ENCODE measurements around the gene IPO13.
A peak's percentile ranks its signal among the peaks of the same experiment; 100 is the strongest.

The IPO13 gene

GRCh38 chr1:43987159-43987902, 40.6 kb downstream of the IPO13 start:
- no peak for DNase-seq (ENCODE audit: low read depth)

GRCh38 chr1:43990271-43991199, 43.8 kb downstream of the IPO13 start:
- DNase-seq (ENCODE audit: low read depth), result no peak

- DNase-seq (ENCODE audit: low read depth), result no peak
Measured at GRCh38 chr1:43991200-43991475, 44.4 kb downstream of the IPO13 start.

DNA sequence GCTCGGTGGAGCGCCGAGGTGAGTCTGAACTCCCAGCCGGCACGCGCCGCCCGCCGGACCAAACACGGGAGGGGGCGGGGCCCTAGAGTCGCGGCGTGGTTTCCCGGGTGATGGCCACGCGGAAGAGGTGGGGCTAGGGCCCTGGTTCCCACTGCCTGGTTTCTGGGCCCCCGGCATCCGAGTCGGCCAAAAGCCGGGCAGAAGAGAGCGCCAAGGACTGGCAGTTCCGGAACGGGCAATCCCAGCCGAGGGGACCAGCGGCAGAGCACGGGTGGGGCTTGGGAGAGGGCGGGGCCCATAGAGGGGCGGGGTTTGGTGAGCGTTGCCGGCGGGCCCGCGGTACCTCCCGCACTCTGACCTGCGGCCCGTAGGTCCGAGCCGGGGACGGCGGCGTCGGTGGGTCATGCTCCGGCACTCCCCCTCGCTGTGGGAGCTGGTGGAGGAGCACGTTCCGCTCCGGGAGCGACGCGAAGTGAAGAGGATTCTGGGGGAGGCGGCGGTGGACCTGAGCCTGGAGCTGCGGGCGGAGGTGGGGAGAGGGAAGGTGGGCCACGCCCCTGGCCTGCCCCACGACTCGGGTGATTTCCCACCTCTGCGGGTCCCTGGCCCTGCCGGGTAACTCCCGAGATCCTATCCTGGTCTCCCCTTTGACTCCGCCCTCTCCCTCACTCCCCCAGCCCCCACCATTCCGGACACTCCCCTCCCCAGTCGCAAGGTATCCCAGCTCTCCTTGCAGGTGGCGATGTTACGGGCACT, 44.9 kb downstream of the IPO13 start, which contains the start of gene CCDC24:
TSS of gene CCDC24 (plus strand) at position 124 of the 756 bp plus-strand sequence. CDS start at position 404, 280 bp downstream.
- peak; percentile 66 for DNase-seq (ENCODE audit: low read depth)

DNA sequence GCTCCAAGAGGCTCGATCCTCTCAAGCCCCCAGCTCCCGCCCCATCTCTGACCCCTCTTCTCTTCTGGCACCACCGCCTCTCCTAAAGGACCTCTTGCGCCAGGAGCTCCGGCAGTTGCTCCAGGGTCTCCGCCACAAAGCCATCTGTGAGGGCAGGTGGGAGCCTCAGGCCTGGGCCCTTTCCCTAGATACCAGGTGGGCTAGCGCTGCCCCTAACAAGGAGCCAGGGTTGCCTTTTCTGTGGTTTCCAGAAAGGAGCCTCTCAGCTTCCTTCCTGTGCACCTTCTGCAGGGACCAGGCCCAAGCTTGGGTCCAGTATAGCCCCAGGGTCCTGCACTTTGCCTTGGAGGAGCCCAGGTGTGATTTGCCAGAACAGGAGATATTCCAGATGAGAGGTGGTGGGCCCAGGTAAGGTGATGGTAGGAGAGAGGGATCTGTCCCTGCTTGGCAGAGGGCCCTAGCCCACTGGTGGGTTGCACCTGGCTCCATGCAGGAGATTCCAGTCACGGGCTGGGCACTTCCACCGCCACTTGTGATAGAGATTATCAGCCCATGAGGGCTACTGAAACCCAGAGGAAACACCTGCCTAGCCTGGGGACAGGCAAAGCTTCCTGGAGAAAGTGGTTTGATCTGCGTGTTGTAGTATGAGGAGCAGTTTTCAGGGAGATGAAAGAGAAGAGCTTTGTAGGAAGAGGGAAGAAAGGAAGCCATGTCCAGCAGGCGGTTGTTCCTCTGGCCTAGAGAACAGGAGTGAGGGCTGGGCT, 45.7 kb downstream of the IPO13 start:
- DNase-seq (ENCODE audit: low read depth), result no peak

- no peak for DNase-seq (ENCODE audit: low read depth)
Measured at GRCh38 chr1:43993206-43993914, 46.6 kb downstream of the IPO13 start.

DNA sequence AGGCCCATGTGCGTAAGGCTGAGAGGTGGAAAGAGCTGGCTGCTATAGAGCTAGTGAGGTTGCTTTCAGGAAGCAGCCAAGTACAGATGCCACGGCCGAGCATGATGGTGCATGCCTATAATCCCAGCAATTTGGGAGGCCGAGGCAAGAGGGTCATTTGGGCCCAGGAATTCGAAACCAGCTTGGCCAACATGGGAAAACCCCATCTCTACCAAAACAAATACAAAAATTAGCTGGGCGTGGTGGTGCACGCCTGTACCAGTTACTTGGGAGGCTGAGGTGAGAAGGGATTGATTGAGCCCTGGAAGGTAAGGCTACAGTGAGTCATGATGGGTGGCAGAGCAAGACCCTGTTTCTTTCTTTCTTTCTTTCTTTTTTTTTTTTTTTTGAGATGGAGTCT, 47.3 kb downstream of the IPO13 start:
- no peak for DNase-seq (ENCODE audit: low read depth)

DNA sequence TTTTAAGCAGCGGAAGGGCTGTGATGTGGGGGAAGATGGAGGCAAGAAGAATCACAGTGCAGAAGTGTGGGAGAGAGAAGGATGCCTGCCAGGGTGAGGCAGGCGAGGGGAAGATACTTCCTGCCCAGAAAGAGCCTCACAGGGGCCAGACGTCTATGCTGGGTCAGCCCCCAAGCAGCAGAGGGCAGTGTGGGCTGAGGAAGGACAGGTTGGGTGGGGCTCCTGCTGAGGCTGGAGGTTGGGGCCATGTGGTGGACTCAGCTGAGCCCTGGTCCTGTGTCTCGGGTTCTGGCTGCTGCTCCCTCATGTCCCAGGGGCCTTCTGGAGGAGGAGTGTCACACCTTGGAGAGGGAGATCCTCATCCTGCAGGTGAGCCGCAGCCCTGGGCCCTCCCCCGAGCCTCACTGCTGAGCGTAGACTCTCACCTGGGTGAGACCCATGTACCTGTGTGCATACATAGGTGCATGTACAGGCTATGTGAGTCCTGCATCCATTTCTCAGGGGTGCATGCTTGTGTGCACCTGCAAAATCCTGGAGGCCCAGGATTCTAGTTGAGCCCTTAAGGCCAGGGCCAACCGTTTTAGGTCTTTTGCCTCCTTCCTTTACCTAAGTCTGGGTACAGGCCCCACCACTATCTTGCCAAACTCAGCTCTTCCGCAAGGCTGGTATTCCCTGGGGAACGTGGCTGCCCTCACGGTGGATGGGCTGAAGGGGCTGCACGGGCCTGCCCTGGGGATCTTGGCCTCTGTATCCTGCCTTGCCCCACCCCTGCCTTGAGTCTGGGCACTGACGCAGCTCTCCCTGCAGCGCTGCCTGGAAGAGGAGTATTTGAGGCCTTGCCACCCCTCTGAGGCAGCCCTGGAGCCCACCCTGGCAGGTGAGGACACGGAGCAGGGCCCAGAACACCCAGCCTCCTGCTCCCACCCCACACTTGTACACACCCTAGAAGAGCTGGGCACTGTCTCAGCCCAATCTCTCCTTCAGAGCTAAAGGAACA, 48.3 kb downstream of the IPO13 start:
- DNase-seq (ENCODE audit: low read depth), result no peak

- no peak for DNase-seq (ENCODE audit: low read depth)
Measured at GRCh38 chr1:43995984-43996732, 49.4 kb downstream of the IPO13 start.

GRCh38 chr1:43996733-43997115, 50.0 kb downstream of the IPO13 start:
- no peak for DNase-seq (ENCODE audit: low read depth)

DNA sequence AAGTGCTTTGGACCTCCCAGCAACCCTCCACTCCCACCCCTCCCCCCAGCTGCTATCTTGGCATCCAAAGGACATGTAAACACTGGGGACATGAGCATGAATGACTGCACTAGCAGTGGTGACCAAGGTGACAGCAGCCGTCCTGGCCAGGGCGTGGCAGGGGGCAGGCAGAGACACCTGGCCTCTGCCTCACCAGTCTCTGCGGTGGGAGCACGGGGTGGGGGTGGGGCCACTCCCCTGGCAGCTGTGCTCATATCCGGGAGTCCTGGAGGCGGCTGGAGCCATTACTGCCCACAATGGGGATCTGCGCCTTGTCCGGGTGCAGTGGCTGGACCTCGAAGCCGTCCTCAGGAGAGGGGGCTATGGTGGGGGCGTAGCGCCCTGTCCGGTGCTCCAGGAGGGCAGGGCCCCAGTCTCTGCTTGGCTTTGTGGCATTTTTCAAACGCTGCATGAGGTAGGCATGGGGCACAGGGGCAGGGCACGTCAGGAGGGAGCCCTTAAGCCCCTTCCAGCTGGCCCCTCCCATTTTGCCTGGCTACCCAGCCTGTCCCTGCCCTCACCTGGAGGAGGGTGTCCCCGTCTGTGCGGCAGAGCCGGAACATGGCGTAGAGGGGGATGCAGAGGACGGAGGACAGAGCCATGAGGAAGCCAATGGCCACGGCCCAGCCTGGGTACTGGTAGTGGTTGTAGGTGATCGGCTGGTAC, 50.7 kb downstream of the IPO13 start:
- DNase-seq (ENCODE audit: low read depth), result no peak

DNA sequence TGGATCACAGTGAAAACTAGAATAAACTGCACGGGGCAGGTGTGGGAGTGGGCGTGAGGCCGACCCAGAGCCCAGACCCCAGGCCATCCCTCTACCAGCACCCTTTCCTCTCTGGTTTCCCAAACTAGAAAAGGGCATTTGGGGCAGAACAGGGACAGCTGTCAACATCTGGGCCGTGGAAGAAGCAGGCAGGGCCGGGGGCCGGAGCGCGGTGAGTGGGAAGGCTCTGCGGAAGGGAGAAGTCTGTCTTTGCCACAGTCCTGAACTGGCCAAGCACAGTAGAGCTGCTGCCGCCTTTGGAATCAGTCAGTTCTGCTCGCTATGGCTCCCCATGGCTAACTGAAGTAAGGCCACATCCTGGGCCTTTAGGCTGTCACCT, 51.2 kb downstream of the IPO13 start:
- no peak for DNase-seq (ENCODE audit: low read depth)

DNA sequence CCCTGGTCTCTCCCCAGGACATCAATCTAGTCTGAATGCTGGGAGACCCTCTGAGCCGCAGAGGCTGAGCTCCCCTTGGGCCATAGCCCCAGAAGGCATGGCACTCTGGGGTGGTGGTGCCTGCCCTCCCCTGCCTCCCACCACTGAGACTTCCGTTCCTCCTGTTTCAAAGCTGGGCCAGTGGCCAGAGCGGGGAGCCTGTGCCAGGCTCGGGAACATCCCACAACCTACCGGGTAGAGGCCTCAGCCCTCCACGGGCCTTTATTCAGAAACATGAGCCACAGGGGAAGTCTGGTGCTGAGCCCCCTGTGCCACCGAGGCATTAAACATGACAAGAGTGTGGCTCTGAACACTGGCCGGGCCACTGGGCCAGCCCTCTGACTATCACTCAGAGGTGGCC, 52.7 kb downstream of the IPO13 start:
- DNase-seq (ENCODE audit: low read depth), result no peak

DNA sequence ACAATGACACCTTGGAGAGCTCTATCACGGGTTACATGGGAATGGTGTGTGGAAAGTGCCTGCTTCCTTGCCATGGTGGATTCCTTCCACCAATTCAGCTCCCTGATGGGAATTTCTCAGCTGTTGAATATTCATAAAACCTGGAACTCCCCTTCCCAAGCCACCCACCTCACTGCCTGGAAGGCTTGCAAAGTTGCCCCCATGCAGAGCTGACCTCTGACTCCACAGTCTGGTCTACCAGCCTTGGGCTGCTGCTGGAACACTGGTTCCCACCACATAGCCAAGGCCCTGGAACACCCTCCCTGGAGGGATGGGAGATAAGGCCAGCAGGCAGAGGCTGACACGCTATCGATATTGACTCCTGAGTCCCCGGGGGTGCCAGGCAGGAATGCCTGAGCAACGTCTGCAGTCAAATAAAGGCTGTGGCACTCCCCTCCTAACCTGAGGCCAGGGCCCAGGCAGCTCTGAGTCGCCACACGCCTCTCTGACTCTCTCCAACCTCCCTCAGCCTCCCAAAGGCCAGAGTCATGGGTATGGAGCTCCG, 53.4 kb downstream of the IPO13 start:
- no peak for DNase-seq (ENCODE audit: low read depth)

- no peak for DNase-seq (ENCODE audit: low read depth)
Measured at GRCh38 chr1:44002165-44002564, 55.4 kb downstream of the IPO13 start.

DNA sequence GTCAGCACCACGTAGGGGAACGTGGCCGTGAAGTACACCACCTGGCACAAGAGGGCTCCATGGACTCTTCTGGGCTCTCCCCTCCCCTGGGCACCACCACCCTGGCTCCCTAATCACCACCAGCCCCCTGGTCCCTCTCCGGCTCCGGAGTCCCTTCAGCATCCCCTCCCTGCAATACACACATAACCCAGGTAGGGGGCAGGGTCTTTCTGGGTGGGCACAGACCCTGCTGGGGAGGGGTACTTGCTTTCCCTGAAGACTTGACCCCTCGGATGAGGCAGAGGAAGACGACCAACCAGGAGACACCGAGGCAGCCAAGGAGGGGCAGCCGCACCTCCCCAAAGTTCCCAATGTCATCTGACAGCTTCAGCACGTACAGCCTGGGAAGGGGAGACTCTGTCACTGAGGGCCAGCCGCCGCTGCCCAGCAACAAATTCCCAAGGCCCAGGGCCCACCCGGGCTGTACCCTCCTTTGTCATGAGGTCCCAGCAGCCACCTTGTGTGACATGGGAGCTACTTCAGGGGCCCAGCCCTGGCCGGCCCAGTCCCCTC, 55.9 kb downstream of the IPO13 start:
- DNase-seq (ENCODE audit: low read depth), result no peak

DNA sequence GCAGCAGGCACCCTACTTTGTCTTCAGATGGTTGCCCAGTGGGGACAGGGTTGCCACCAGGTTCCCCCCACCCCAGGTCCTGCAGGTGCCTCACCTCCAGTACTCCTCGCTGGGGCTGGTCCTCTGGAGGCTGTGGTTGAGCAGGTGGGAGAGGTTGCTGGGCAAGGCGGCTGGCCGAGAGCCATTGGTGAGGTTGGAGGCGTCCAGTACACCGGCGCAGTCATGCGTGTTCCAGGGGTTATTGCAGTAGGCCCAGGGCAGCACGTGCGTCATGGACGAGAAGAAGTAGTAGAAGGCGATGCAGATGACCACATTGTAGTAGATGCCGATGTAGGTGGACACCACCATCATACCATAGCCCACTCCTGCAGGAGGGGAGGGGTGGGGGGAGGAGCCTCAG, 61.5 kb downstream of the IPO13 start:
- no peak for DNase-seq (ENCODE audit: low read depth)

- no peak for DNase-seq (ENCODE audit: low read depth)
Measured at GRCh38 chr1:44010935-44011471, 64.3 kb downstream of the IPO13 start.

All from T-helper 22 cell (primary cell).